ENCODE measurements around the gene PDGFRB. TPM values are rescaled to one million over a fixed set of nuclear protein-coding genes. Genes with fewer than 3 reads are reported as not detected.

The PDGFRB gene
- total and polyA plus RNA-seq, 2 of the 8 experiments (the other 6 are each of a cell fraction or from before 2014, with no cell fraction given) = 4.2 to 13.7 TPM

GRCh38 chr5:150202501-150202900, 46.9 kb upstream of the PDGFRB start:
- H4K20me1 ChIP-seq (replicated peaks in 1 of 2; ENCODE audit: control insufficient read depth in 1 of 2, insufficient read depth in 2 of 2, low read length in 2 of 2) = no peaks in the 10 kb centered on the region
- no peak overlapping the region for H2BK15ac ChIP-seq (ENCODE audit: low read length)
- no peaks in the 10 kb centered on the region for H3K9me3 ChIP-seq (ENCODE audit: insufficient read depth in 2 of 2, low read depth in 1 of 2, low read length in 1 of 2)
- H3K18ac ChIP-seq (ENCODE audit: extremely low read depth, low read length) = no peak overlapping the region
- no peak overlapping the region for H3K23ac ChIP-seq (ENCODE audit: insufficient read length)
- H3K4me2 ChIP-seq (ENCODE audit: insufficient read depth in 1 of 2, low read depth in 2 of 2, low read length in 2 of 2) = no peak overlapping the region
- TF ChIP-seq CREB1 (IDR thresholded peaks at IDR 0.05) (no peak), BACH1 (IDR thresholded peaks at IDR 0.05; ENCODE audit: low read length) (no peak), CBX5 (IDR thresholded peaks at IDR 0.05; ENCODE audit: low read depth, low read length) (no peak), SAP30 (IDR thresholded peaks at IDR 0.05; ENCODE audit: insufficient read depth, insufficient replicate concordance, low read length) (no peak), NRF1 (IDR thresholded peaks at IDR 0.05; ENCODE audit: low read depth, low read length) (no peak), SIX5 (IDR thresholded peaks at IDR 0.05; ENCODE audit: low read depth, low read length) (no peak), SRF (IDR thresholded peaks at IDR 0.05; ENCODE audit: low read depth, low read length) (no peak), SIN3A (conservative IDR thresholded peaks at IDR 0.05 in 1 of 2, IDR thresholded peaks at IDR 0.05 in 1 of 2; ENCODE audit: low read depth in 1 of 2, low read length in 2 of 2) (no peak), HDAC2 (IDR thresholded peaks at IDR 0.05; ENCODE audit: borderline replicate concordance in 1 of 2, low read depth in 2 of 2, low read length in 2 of 2) (no peak), ZNF274 (IDR thresholded peaks at IDR 0.05; ENCODE audit: borderline replicate concordance, extremely low read depth, low read length) (no peak)
- H4K5ac ChIP-seq (ENCODE audit: insufficient read length, low read depth, low read length) = no peak overlapping the region
- no peaks in the 10 kb centered on the region for H3K79me1 ChIP-seq (ENCODE audit: low read depth, low read length)
- H3K56ac ChIP-seq (replicated peaks; ENCODE audit: insufficient read length, low read depth, low read length) = no peak overlapping the region
- H4K91ac ChIP-seq (replicated peaks; ENCODE audit: insufficient read length, low read length) = no peak overlapping the region
- H3K4ac ChIP-seq (replicated peaks; ENCODE audit: insufficient read length, low read depth, low read length) = no peak overlapping the region
- H4K8ac ChIP-seq (ENCODE audit: extremely low read depth, insufficient read depth, low read length) = no peak overlapping the region
- DNase-seq (ENCODE audit: low read depth in 1 of 2, low spot score in 2 of 2) = no peak
- no peak overlapping the region for H3K9ac ChIP-seq (replicated peaks in 1 of 4; ENCODE audit: extremely low read depth in 1 of 4, low read depth in 3 of 4, low read length in 3 of 4)
- peaks cover 0 to 8% (median under 1%) of the 10 kb centered on the region in 4 experiments; a peak in 5 of 7 replicates for H3K4me1 ChIP-seq (replicated peaks in 1 of 4; ENCODE audit: control insufficient read depth in 3 of 4, insufficient read depth in 4 of 4, low read length in 3 of 4)
- no peak overlapping the region for H3K27ac ChIP-seq (ENCODE audit: low read depth, low read length)
- no peaks in the 10 kb centered on the region; the same call in 1 of the 2 replicates for H3K23me2 ChIP-seq (ENCODE audit: low read depth, low read length)
- CTCF ChIA-PET (ENCODE audit: partially characterized antibody) = interaction anchor here (0.6 to 23.7 kb wide), 6 partner anchors 12 to 314 kb away, joined by 3 to 406 read pairs (median 6); partner anchors contain the start of gene SLC6A7
- no peak overlapping the region for H3K4me3 ChIP-seq (ENCODE audit: extremely low read depth in 1 of 4, insufficient read depth in 2 of 4, low read depth in 3 of 4, low read length in 4 of 4)
- no peak overlapping the region for H2BK120ac ChIP-seq (replicated peaks; ENCODE audit: low read depth, low read length)
- H3K14ac ChIP-seq (ENCODE audit: insufficient read length) = no peak overlapping the region
- H2BK5ac ChIP-seq (ENCODE audit: low read depth, low read length) = no peak overlapping the region
- no peak overlapping the region for H2AK5ac ChIP-seq (ENCODE audit: low read depth, low read length)
- no peak overlapping the region for H2BK12ac ChIP-seq (ENCODE audit: low read depth, low read length)
- FAIRE-seq = no peak
- WGBS, 2 experiments (ENCODE audit: extremely low coverage in 1 of 2, insufficient coverage in 1 of 2, insufficient read length in 1 of 2, insufficient replicate concordance in 2 of 2, low coverage in 1 of 2, low lambda C conversion rate in 2 of 2, missing lambda C conversion rate in 1 of 2) = 95% methylated on average over 10 of the region's 10 CpGs; no CpG with 5 or more reads in 1 of the 2 experiments
- no peaks in the 10 kb centered on the region for H3K79me2 ChIP-seq (ENCODE audit: control insufficient read depth in 1 of 2, insufficient read depth in 2 of 2, low read length in 2 of 2)
- peaks cover 0 to 3% (median 2%) of the 10 kb centered on the region in 4 experiments; a peak in 1 of 7 replicates for H3K27me3 ChIP-seq (replicated peaks in 1 of 4; ENCODE audit: control insufficient read depth in 3 of 4, extremely low read depth in 1 of 4, insufficient read depth in 3 of 4, low read length in 3 of 4)
- no peak overlapping the region for H2AFZ ChIP-seq (ENCODE audit: low read length)
- POLR2A ChIA-PET (ENCODE audit: partially characterized antibody) = interaction anchor here (1.2 kb wide), 1 partner anchor 10 kb away, joined by 4 read pairs; no protein-coding TSS in a partner anchor
- no peak overlapping the region for H2BK20ac ChIP-seq (ENCODE audit: low read length)
- no peaks in the 10 kb centered on the region for H3K36me3 ChIP-seq (ENCODE audit: control insufficient read depth in 2 of 4, insufficient read depth in 4 of 4, low read length in 3 of 4)

Data from H1 (cell line).